HUES48 (cell line): ENCODE data around the gene ELP1.

Experiments
- H3K27ac ChIP-seq: one replicate; pipeline ENCODE4 v1.7.0; 2013; ENCODE audit warnings: low read depth, low read length, inconsistent platforms
- H3K27me3 ChIP-seq: 2 replicates; pipeline ENCODE4 v1.6.1; 2013; ENCODE audit warnings: mild to moderate bottlenecking, low read length; ENCODE audit not compliant: control insufficient read depth, insufficient read depth
- H3K36me3 ChIP-seq: 2 replicates; pipeline ENCODE4 v1.6.1; 2013; ENCODE audit warnings: low read length; ENCODE audit not compliant: control insufficient read depth, insufficient read depth
- H3K4me1 ChIP-seq: 2 replicates; pipeline ENCODE4 v1.6.1; 2013; ENCODE audit warnings: mild to moderate bottlenecking, low read length; ENCODE audit not compliant: control insufficient read depth, insufficient read depth
- H3K4me3 ChIP-seq: 2 replicates; pipeline ENCODE4 v1.5.1; 2013; ENCODE audit warnings: mild to moderate bottlenecking, low read depth, low read length
- H3K9ac ChIP-seq: 2 replicates; pipeline ENCODE4 v1.6.1; 2013; ENCODE audit warnings: mild to moderate bottlenecking, low read depth, low read length, moderate library complexity
- H3K9me3 ChIP-seq: 2 replicates; pipeline ENCODE4 v1.6.1; 2013; ENCODE audit warnings: low read length; ENCODE audit not compliant: control insufficient read depth, insufficient read depth

ELP1 gene

DNA sequence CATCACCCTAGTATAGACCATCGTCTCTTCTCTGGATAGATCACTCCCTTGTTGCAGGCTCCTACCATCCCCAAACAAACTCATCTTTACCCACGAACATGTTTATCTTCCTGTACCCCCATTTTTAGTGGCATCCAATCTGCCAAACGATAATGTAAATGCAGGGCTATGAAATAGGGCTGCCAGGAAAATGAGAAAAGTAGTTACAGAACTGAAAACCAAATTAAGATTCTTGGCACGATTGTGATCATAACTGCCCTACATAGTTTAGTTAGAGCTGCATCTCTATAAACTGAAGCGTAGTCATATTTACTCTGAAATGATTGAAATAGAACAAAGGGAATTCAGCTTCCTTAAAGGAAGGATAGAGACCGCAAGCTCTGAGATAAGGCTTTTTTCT lies 26.4 kb upstream of the ELP1 start:
- Histone ChIP-seq H3K27me3 (no peaks in the 10 kb centered on the region), H3K9me3 (no peaks in the 10 kb centered on the region), H3K4me1 (no peaks in the 10 kb centered on the region), H3K27ac (no peak overlapping the region), H3K9ac (no peak overlapping the region), H3K4me3 (no peak overlapping the region), H3K36me3 (peaks cover 15% of the 10 kb centered on the region)

DNA sequence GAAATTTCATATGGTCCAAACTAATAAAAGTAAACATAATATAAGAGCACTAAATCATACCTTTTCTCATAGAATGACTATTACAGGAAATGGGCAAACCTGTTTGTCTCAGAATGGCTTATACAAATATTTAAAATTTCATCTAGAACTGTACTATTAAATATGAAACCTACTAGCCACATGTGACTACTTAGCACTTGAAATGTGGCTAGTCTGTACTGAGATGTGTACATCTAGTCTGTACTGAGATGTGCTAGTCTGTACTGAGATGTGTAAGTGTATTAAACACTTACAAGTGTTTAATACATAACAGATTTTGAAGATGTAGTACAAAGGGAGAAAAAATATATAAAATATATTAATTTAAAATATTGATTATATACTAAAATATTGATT lies 22.7 kb upstream of the ELP1 start:
- Histone ChIP-seq H3K27ac (no peak overlapping the region), H3K4me3 (no peak overlapping the region), H3K9ac (no peak overlapping the region), H3K4me1 (no peaks in the 10 kb centered on the region), H3K27me3 (no peaks in the 10 kb centered on the region), H3K9me3 (no peaks in the 10 kb centered on the region), H3K36me3 (peaks cover 16% of the 10 kb centered on the region)

DNA sequence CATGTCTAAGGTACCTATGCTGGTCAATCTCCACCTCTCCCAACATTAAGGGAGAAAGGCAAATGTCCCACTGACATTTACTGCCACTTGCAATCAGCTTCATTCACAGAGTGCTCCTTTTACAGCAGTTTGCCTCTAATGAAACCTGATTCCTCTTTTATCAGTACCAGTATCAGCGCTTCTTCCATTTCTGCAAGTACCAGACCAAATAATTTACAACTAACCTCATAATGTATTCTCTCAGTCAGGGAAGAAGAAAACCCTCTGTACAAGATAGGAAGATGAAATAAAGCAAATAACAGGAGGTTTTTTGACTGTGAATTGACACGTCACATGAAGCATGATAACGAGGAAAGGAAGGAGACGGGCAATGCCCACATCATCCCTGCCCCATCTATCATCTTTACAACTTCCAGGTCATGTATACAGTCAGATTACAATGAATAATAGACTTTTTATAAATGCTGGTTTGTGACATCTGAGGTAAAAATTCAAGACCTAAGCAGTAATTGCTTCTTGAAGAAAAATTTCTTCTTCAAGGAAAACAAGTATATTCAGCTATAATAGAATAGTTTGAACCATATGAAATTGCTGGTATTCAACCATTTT lies 22.2 kb upstream of the ELP1 start:
- Histone ChIP-seq H3K27ac (no peak overlapping the region), H3K9me3 (no peaks in the 10 kb centered on the region), H3K36me3 (peaks cover 15% of the 10 kb centered on the region), H3K9ac (no peak overlapping the region; the same call in 1 of the 2 replicates), H3K4me3 (no peak overlapping the region), H3K4me1 (no peaks in the 10 kb centered on the region), H3K27me3 (no peaks in the 10 kb centered on the region)

- H3K4me1 ChIP-seq: no peaks in the 10 kb centered on the region
- H3K9me3 ChIP-seq: no peaks in the 10 kb centered on the region
- peaks cover 10% of the 10 kb centered on the region for H3K36me3 ChIP-seq
- H3K27me3 ChIP-seq: no peaks in the 10 kb centered on the region
- H3K4me3 ChIP-seq: no peak overlapping the region
- no peak overlapping the region for H3K27ac ChIP-seq
- no peak overlapping the region for H3K9ac ChIP-seq
Observed at GRCh38 chr9:108953983-108954574, 20.2 kb upstream of the ELP1 start.

GRCh38 chr9:108951578-108951977 lies 17.7 kb upstream of the ELP1 start:
- H3K4me1 ChIP-seq: no peaks in the 10 kb centered on the region
- H3K36me3 ChIP-seq: peaks cover 10% of the 10 kb centered on the region
- no peaks in the 10 kb centered on the region for H3K9me3 ChIP-seq
- H3K27ac ChIP-seq: no peak overlapping the region
- H3K4me3 ChIP-seq: no peak overlapping the region
- no peak overlapping the region for H3K9ac ChIP-seq
- H3K27me3 ChIP-seq: no peaks in the 10 kb centered on the region

GRCh38 chr9:108950168-108950567 lies 16.2 kb upstream of the ELP1 start:
- Histone ChIP-seq H3K36me3 (peaks cover 10% of the 10 kb centered on the region), H3K9me3 (no peaks in the 10 kb centered on the region), H3K4me1 (no peaks in the 10 kb centered on the region), H3K4me3 (no peak overlapping the region), H3K27ac (no peak overlapping the region), H3K9ac (no peak overlapping the region), H3K27me3 (no peaks in the 10 kb centered on the region)

DNA sequence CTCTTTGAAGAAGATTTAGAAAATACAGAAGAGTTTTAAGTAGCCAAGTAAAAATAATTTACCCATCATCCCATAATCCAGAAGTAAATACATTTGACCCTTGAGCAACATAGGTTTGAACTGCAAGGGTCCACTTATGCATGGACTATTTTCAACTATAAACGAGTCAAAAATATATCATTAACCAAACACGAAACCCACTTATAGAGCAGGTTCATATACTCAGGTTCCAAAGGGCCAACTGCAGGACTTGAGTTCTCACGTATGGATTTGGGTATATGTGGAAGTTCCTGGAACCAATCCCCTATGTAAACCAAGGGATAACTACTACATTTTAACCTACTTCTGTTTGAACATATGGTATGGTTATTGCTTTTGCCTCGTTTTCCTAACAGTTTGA lies 6.1 kb upstream of the ELP1 start:
- Histone ChIP-seq H3K4me3 (no peak overlapping the region), H3K27me3 (no peaks in the 10 kb centered on the region), H3K9me3 (no peaks in the 10 kb centered on the region), H3K36me3 (peaks cover 58% of the 10 kb centered on the region), H3K9ac (no peak overlapping the region), H3K4me1 (no peaks in the 10 kb centered on the region), H3K27ac (no peak overlapping the region)

DNA sequence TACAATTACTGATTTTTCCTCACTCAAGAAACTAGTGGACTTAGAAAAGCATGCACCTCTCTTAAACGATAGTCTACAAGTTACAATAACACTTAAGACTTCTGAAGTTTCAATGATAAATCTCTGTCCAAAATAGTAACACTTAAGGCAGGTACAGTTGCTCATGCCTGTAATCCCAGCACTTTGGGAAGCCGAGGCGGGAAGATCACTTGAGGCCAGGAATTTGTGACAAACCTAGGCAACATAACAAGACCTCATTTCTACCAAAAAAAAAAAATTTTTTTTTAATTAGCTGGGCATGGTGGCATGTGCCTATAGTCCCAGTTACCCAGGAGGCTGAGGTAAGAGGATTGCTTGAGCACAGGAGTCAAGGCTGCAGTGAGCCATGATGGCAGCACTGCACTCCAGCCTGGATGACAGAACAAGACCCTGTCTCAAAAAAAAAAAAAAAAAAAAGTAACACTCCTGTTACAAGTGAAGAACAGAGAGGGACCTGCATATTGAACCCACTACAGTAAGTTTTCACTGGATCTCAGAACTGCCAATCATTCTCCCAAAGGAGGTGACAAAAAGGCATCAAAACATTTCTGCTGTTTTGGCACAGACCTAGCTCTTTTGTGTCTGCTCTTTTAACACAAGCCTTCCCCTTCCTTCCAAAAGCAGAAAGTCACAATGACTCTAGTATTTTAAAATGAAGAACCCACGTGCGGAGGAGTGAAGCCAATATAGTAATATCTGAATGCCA lies 3.8 kb upstream of the ELP1 start:
- H3K27ac ChIP-seq: no peak overlapping the region

DNA sequence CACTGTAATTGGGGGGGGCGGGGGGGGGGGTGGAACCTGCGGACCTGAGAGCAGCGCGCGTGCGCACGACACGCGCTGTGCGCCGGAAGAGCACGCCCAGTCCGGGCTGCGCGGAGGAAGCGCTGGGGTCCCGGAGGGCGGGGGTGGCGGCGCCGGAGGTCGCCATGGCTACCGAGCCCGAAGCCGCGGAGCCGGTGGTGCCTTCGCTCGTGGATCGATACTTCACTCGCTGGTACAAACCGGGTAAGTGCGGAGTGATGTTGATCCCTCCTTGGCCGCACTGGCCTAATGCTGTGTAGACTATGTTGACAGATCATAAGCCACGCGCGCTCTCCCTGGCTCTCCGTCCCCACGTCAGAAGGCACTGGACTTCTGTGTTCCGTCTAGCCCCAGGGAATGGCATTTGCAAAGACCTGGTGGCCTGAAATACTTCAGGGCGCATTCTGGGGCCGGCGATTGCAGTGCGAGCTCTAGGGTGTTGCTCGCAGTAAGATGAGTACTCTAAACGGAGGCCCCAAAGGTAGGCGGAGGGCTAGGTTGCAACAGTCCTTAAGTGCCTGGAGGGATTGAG lies 484 bp upstream of the ELP1 start, which contains the start of gene ABITRAM:
TSS of gene ABITRAM (plus strand) at position 78 of the 571 bp plus-strand sequence. CDS start at position 165, 87 bp downstream.
- Histone ChIP-seq H3K9ac (peak within 1 kb of the TSS; percentile 74), H3K36me3 (peaks cover 24% of the 10 kb centered on the region), H3K4me1 (peaks cover 7% of the 10 kb centered on the region; the same call in 1 of the 2 replicates), H3K27ac (peak within 1 kb of the TSS; percentile 93), H3K9me3 (no peaks in the 10 kb centered on the region), H3K4me3 (peak within 1 kb of the TSS; percentile 99), H3K27me3 (no peaks in the 10 kb centered on the region)

More for the DNA sequence above, 3.8 kb upstream of the ELP1 start:
- no peak overlapping the region for H3K9ac ChIP-seq
- H3K27me3 ChIP-seq: no peaks in the 10 kb centered on the region
- H3K4me1 ChIP-seq: peaks cover 5% of the 10 kb centered on the region; the same call in 1 of the 2 replicates
- H3K4me3 ChIP-seq: no peak overlapping the region
- H3K9me3 ChIP-seq: no peaks in the 10 kb centered on the region
- peaks cover 43% of the 10 kb centered on the region for H3K36me3 ChIP-seq

GRCh38 chr9:108933231-108933717 lies 650 bp downstream of the ELP1 start:
- H3K4me3 ChIP-seq: peak overlapping the region; percentile 99
- H3K27ac ChIP-seq: peak overlapping the region; percentile 93
- no peaks in the 10 kb centered on the region for H3K27me3 ChIP-seq
- peaks cover 7% of the 10 kb centered on the region; the same call in 1 of the 2 replicates for H3K4me1 ChIP-seq
- H3K9ac ChIP-seq: peak overlapping the region; percentile 74
- H3K36me3 ChIP-seq: peaks cover 28% of the 10 kb centered on the region
- H3K9me3 ChIP-seq: no peaks in the 10 kb centered on the region
